ENCODE results near the gene WEE2.
A peak's percentile ranks its signal among the peaks of the same experiment; 100 is the strongest.
"Not testable (repeated sequence)": the region's sequence is repeated elsewhere in the genome, so short reads cannot be mapped to it uniquely, and the experiment has no call there.

WEE2 gene

GRCh38 chr7:141689072-141689825, 18.9 kb upstream of the WEE2 start:
- not testable (repeated sequence) for DNase-seq (ENCODE audit: low read depth, low spot score); H3K27ac ChIP-seq

- DNase-seq (ENCODE audit: low read depth, low spot score): no peak
- no peak overlapping the region for H3K27ac ChIP-seq
Measured at GRCh38 chr7:141691540-141691939, 16.6 kb upstream of the WEE2 start.

- H3K27ac ChIP-seq: no peak overlapping the region
- DNase-seq (ENCODE audit: low read depth, low spot score): no peak
Measured at GRCh38 chr7:141691961-141692360, 16.2 kb upstream of the WEE2 start.

- no peak overlapping the region for H3K27ac ChIP-seq
- DNase-seq (ENCODE audit: low read depth, low spot score): no peak
Measured at GRCh38 chr7:141693082-141693481, 15.1 kb upstream of the WEE2 start.

GRCh38 chr7:141695803-141696289, 12.3 kb upstream of the WEE2 start:
- DNase-seq (ENCODE audit: low read depth, low spot score): no peak
- no peak overlapping the region for H3K27ac ChIP-seq

- no peak overlapping the region for H3K27ac ChIP-seq
- DNase-seq (ENCODE audit: low read depth, low spot score): no peak
Measured at GRCh38 chr7:141696348-141696747, 11.8 kb upstream of the WEE2 start.

GRCh38 chr7:141697211-141697871, 10.8 kb upstream of the WEE2 start:
- DNase-seq (ENCODE audit: low read depth, low spot score): no peak
- H3K27ac ChIP-seq: peak overlapping the region; percentile 13

- no peak for DNase-seq (ENCODE audit: low read depth, low spot score)
- no peak overlapping the region for H3K27ac ChIP-seq
Measured at GRCh38 chr7:141698247-141699015, 9.7 kb upstream of the WEE2 start.

- DNase-seq (ENCODE audit: low read depth, low spot score): no peak
- H3K27ac ChIP-seq: no peak overlapping the region
Measured at GRCh38 chr7:141699860-141700259, 8.3 kb upstream of the WEE2 start.

GRCh38 chr7:141700296-141700847, 7.8 kb upstream of the WEE2 start:
- no peak for DNase-seq (ENCODE audit: low read depth, low spot score)
- no peak overlapping the region for H3K27ac ChIP-seq

- no peak overlapping the region for H3K27ac ChIP-seq
- no peak for DNase-seq (ENCODE audit: low read depth, low spot score)
Measured at GRCh38 chr7:141700848-141701371, 7.2 kb upstream of the WEE2 start.

- H3K27ac ChIP-seq: peak overlapping the region; percentile 15
- DNase-seq (ENCODE audit: low read depth, low spot score): no peak
Measured at GRCh38 chr7:141701489-141702046, 6.6 kb upstream of the WEE2 start.

GRCh38 chr7:141702047-141702567, 6.0 kb upstream of the WEE2 start, which contains the start of gene DENND11:
Gene DENND11 (minus strand): TSS chr7:141702166. CDS start chr7:141702153, 13 bp downstream.
- no peak for DNase-seq (ENCODE audit: low read depth, low spot score)
- H3K27ac ChIP-seq: peak within 1 kb of the TSS; percentile 15

- no peak overlapping the region for H3K27ac ChIP-seq
- DNase-seq (ENCODE audit: low read depth, low spot score): no peak
Measured at GRCh38 chr7:141702892-141703291, 5.3 kb upstream of the WEE2 start.

- no peak overlapping the region for H3K27ac ChIP-seq
- no peak for DNase-seq (ENCODE audit: low read depth, low spot score)
Measured at GRCh38 chr7:141704112-141704511, 4.0 kb upstream of the WEE2 start.

GRCh38 chr7:141704741-141705140, 3.4 kb upstream of the WEE2 start:
- no peak for DNase-seq (ENCODE audit: low read depth, low spot score)
- H3K27ac ChIP-seq: peak overlapping the region; percentile 44

GRCh38 chr7:141706239-141707064, 1.7 kb upstream of the WEE2 start:
- H3K27ac ChIP-seq: peak overlapping the region; percentile 61
- DNase-seq (ENCODE audit: low read depth, low spot score): no peak

GRCh38 chr7:141709318-141709717, 1.2 kb downstream of the WEE2 start:
- H3K27ac ChIP-seq: peak overlapping the region; percentile 59

GRCh38 chr7:141709749-141710148, 1.6 kb downstream of the WEE2 start:
- peak overlapping the region; percentile 59 for H3K27ac ChIP-seq
- no peak for DNase-seq (ENCODE audit: low read depth, low spot score)

More at GRCh38 chr7:141709318-141709717, 1.2 kb downstream of the WEE2 start:
- DNase-seq (ENCODE audit: low read depth, low spot score): no peak
